Glomerular visceral epithelial cell (primary cell): ENCODE measurements around the gene SOX5.

Source experiments
- DNase-seq: peaks from one replicate; pipeline ENCODE4 v3.0.0-alpha.2; 2016; ENCODE audit errors: extremely low spot score

Gene SOX5

DNA sequence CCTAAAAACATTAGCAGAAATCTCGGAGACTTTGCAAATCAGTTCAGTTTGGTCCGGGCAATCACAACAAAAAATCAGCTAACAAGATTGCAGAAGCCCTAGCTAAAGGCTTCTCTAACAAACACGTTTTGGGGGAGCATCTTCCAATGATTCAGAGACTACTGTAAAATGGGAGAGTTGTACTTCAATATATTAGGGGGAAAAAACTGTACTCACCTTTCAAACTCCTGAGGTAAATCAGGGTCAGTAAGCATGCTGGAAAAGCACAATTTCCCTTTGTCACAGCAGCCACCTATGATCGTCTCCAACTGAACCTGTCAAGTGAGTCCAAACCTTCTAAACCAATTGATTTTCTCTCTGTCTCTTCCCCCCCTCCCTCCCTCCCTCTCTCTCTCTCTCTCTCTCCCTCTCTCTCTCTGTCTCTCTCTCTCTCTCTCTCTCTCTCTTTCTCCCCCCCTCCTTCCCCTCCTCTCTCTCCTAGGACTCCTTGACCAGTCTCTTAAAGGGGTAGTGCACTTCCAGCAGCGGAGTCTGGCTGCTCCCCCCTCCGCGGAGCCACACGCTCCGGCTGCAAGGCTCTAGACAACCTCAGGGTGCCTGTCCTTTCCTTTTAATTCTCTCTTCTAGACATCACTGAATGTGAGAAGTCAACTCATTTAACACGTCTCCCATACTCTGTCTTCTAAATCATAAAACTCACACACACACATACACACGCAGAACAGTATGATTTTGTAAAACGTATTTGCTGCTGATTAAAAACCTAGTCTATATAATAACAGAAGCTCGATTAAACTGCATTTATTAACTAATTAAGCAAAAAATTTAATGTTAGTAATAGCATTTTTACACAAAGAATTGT, at the start of gene SOX5:
Gene SOX5 (minus strand): TSS at position 323 of the 862 bp plus-strand sequence. CDS start 69 bp downstream, at position 254.
- peak; percentile 59 for DNase-seq

DNA sequence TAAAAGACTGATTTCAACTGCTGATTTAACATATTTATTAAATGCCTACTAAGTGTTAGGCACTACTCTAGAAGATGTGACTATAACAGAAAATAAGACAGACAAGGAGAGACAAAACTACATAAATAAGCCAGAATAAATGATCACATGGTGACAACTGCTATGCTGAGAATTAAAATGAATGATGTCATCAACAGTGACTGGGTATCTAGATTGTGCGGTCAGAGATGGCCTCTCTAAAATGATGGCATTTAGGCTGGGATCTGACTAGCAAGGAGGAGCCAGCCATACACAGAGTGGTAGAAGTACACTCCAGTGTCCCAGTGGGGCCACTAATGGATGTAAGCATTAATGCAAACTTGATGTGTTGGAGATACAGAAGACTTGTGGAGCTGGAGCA, 37.6 kb upstream of the SOX5 start:
- no peak for DNase-seq

GRCh38 chr12:23980826-23981225, 31.4 kb upstream of the SOX5 start:
- DNase-seq: no peak

DNA sequence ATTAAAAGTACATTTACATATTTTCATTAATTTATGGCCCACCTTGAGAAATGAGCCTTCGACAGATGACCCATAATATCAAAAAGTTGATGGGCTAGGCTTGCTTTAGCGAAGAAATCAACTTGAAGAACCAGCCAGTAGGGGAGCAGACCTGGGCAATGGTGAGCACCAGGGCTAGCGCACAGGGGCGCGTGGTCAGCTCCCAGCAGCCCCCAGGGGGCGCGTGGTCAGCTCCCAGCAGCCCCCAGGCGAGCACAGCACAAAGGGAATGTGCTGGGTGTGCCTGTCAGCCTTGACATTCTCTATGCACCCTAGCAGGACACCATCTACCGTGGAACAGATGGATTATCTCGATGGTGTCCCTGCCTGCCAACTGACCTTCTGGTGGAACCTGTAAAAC, 15.3 kb upstream of the SOX5 start:
- no peak for DNase-seq

DNA sequence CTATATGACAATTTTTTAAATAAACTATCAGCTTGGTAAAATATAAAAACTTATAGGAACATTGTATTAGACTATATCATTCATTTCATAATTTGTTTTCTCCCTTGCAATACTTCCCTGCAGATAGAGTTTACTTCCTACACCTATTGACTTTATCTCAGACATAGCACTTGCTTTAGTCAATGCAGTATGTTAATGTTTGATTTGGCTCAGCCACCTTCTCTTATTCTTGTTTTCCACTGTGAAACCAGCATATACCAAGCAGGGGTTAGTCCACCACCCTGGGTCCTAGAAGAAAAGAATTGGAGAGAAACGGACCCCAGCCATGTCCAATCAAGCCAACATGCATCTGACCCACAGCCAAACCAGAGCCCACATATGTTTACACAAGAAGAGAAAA, 10.4 kb upstream of the SOX5 start:
- DNase-seq: no peak

DNA sequence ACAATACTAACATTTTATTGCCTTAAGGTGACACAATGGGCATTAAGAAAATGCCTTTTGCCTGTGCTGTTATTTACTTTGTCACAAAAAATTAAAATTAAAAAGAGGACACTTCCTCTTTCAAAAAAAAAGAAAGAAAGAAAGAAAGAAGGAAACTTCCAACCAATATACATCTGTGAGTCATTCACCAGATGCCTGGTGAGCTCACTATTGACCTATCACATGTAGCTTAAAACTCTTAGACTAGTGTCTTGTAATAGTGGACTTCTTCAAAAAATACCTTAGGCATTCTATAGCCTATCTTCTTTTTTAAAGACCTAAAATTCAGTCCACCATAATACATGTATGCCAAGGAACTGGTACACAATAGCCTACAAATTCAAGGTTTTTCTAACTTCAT, 4.9 kb upstream of the SOX5 start:
- no peak for DNase-seq

DNA sequence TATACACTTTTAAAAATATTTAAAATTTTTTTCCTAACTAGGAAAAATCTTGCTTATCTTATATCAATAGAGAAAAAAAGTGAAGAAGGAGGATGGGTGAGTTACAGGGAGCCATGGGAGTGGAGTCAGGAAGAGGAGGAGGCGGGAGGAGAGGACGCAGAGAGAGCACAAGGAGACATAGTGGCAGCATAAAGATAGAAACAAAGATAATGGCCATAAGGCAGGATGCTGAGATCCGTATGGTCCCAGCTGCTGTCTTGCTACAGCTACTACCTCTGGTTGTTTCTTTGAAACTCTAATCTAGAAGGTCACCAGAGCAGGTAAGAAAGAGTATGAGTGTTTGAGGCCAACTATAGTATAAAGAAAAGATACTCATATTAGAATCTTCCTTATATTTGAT, 2.6 kb upstream of the SOX5 start:
- no peak for DNase-seq

GRCh38 chr12:23950775-23951451, 1.4 kb upstream of the SOX5 start:
- peak; percentile 18 for DNase-seq

- peak; percentile 6 for DNase-seq
Measured at GRCh38 chr12:23950210-23950774, 822 bp upstream of the SOX5 start.

GRCh38 chr12:23948291-23948690, 1.2 kb downstream of the SOX5 start:
- no peak for DNase-seq

GRCh38 chr12:23947395-23947794, 2.1 kb downstream of the SOX5 start:
- DNase-seq: no peak

- no peak for DNase-seq
Measured at GRCh38 chr12:23945249-23945648, 4.2 kb downstream of the SOX5 start.

GRCh38 chr12:23944067-23944466, 5.4 kb downstream of the SOX5 start:
- no peak for DNase-seq

DNA sequence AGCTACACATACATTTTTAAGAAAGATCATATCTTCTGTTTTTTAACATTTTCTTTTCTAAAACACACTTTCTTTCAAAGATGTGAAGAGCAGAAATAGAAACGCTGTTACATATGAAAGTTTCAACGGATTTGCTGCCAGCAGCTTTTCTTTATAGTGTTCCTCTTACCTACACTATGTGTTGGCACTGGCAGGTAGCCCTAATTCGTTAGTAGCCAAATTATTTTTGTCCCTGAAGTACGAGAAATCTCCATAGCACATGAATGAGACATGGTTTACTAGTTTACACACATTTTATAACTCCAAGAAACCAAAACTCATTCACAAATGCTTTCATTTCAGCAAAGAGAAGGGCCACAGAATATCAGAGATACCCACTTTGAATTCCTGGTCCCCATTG, 6.6 kb downstream of the SOX5 start:
- DNase-seq: no peak

DNA sequence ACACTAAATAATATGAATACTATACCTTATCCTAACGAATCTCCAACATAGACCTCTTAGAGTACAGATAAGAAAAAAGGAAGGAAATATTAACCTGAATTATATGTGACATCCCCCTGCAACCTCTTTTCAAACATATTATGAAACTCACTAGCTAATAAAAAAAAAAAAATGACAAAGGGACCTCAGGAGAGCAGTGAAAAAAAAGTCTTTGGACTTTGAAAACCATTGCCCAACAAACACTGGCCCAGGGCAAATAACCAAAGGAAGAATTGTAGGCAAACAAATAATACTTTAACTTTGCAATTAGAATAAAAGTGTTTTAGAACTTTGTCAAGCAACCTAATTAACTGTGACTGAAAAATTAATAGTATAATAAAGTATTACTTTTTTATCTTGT, 7.7 kb downstream of the SOX5 start:
- DNase-seq: no peak

DNA sequence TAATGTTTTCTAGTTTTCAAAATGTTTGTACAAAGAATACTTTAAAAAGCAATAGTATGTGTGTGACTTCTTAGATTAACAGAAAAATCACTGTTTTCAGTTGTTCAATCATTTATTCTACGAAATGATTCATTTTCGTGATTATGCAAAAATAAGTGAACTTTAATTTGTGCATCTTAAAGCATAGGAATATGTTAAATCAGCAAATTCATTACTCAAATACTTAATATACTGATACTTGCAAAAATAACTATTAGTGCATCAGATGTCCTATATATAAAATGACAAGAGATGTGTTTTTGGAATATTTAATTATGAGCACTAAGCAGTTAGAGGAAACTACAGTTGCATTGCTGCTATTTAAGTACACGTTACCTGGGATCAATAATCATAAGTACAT, 11.0 kb downstream of the SOX5 start:
- no peak for DNase-seq

DNA sequence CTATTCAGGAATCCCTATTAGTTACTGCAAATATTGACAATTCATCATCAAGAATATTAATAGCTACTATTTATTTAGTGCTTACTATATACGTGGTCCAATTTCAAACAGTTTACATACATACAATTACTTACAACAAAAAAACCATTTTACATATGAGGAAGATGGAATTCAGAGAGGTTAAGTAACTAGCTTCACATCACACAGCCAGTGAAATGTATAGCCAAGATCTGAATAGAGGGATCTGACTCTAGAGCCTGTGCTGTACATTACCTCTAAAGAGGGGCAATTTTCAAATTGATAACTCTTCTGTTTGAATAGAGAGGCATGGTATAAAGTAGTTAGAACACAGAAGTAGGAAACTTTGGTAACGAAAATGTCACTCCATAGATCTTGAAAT, 18.3 kb downstream of the SOX5 start:
- no peak for DNase-seq

DNA sequence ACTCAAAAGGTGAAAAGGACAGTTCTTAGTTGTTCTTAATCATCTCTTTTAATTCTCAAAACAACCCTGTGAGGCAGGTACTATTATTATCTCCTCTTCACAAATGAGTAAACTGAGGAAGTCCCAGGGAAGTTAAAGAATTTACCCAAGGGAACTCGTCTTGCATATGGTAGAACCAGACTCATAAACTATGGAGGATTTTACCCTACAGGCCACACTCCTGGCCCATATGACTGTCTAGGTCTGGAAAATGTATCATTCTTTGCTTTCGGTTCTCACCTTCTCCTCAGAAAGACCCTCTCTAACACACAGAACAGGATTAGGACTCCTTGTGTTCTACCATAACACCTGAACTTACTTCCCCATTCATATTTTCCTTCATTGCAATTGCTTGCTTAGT, 18.9 kb downstream of the SOX5 start:
- no peak for DNase-seq

DNA sequence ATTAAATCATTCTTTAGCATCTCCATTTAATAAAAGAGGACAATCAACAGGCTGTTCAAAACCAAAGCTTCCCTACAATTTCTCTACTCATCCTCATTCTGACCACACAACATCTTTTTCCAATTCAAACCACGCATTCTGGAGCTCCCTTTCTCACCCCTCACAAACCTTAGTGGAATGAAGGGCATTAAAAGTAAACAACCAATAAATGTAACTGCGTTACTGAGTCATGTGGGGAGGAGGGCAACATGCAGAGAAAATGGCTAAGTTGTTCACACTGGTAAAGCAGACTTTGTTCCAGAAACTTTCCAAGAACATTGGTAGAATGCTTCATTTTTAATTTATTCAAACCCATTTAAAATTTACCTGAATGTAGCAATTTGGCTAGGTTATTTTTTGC, 19.6 kb downstream of the SOX5 start:
- DNase-seq: no peak

GRCh38 chr12:23927907-23928306, 21.6 kb downstream of the SOX5 start:
- no peak for DNase-seq

GRCh38 chr12:23921099-23921856, 28.2 kb downstream of the SOX5 start:
- no peak for DNase-seq

GRCh38 chr12:23911574-23911973, 37.9 kb downstream of the SOX5 start:
- no peak for DNase-seq
